LNCAP (cell line): Measurements from ENCODE around the gene ERC1.

Experiments
- CTCF ChIP-seq: fragments of 450-650 bp; IDR thresholded peaks from 2 replicates; pipeline ENCODE4 v1.5.1; 2017; ENCODE audit warnings: mild to moderate bottlenecking

ERC1 gene

GRCh38 chr12:1013618-1014489 is 22.8 kb downstream of the ERC1 start:
- TF ChIP-seq CTCF: no peak

- no peak for TF ChIP-seq CTCF
Measured at GRCh38 chr12:1019283-1019682, 28.3 kb downstream of the ERC1 start.

GRCh38 chr12:1020389-1020788 is 29.4 kb downstream of the ERC1 start:
- TF ChIP-seq CTCF: no peak

GRCh38 chr12:1022032-1022970 is 31.3 kb downstream of the ERC1 start:
- TF ChIP-seq CTCF: no peak

GRCh38 chr12:1030779-1031178 is 39.8 kb downstream of the ERC1 start:
- no peak for TF ChIP-seq CTCF

GRCh38 chr12:1034243-1034642 is 43.2 kb downstream of the ERC1 start:
- TF ChIP-seq CTCF: no peak

- no peak for TF ChIP-seq CTCF
Measured at GRCh38 chr12:1034751-1035457, 43.9 kb downstream of the ERC1 start.
